GM18526 (cell line): ENCODE measurements around the gene LRRFIP1.

Experiments
- POLR2A ChIP-seq: IDR thresholded peaks from 3 replicates; pipeline ENCODE4 v1.6.1; 2011; ENCODE audit not compliant: insufficient read length; ENCODE audit errors: extremely low read depth

The LRRFIP1 gene

GRCh38 chr2:237723023-237723422, 95.6 kb downstream of the LRRFIP1 start:
- no peak for TF ChIP-seq POLR2A

DNA sequence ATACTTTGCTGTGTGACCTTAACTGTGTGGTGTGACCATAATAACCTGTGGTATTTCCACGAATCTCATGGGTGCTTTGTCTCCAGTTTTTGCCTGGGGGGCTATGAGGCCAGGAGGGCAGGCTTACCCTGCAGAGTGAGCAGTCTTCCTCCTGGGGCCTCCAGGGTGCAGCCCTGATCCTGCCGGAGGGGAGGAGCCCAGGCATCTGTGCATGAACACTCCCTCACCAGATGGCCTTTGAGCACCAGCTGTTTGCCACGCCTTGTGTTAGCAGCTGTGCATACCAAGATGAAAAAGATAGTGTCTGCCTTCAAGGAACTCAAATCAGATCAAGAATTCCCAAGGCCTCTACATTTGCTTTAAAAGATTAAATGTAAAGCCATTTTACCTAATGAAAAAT, 96.2 kb downstream of the LRRFIP1 start:
- TF ChIP-seq POLR2A = no peak

DNA sequence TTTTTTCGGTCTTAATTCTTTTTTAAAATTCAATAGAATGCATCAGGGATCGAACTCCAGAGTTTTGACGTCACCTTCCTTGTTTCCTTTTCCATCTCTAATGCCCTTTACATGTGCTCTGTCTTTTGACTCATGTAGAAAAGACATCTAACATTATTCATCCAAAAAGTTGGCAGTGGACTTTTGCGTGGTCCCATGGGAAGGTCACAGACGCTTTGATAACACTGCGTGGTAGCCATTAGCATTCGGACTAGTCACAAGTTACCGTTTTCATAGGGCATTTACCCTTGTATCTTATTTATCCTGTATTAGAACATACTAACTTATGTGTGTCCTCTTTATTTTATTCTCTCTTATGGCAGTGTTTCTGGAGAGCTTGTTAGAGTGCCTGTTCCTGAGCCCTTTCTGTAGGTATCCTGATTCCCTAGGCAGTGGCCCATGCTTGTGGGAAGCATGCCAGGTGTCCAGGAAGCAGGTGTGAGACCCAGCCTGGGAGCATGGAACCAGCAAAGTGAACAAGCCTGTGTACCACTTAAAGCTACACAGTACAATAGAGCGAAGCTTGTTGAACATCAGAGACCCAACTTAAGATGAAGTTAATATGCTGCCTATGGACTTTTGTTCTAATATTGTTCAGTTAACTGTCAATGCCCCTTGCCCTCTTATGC, 97.6 kb downstream of the LRRFIP1 start:
- TF ChIP-seq POLR2A = no peak

DNA sequence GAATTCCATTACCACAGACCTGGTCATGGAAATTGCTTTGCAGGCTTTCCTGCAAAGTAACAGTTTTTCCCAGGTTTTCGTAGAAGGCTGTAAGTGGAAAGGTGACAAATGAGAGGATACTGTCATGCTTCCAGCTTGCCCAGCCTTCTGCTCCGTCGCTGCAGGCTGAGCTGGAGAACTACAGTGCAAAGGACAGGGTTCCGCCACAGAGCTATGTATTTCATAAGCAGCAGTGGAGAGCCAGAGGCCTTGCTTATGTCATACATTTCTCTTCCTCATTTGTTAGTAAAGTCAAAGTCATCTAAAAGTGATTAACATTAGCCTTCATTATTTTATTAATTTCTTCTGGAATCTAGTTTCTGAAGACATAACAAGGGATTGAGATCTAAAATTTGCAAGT, 98.3 kb downstream of the LRRFIP1 start:
- no peak for TF ChIP-seq POLR2A

DNA sequence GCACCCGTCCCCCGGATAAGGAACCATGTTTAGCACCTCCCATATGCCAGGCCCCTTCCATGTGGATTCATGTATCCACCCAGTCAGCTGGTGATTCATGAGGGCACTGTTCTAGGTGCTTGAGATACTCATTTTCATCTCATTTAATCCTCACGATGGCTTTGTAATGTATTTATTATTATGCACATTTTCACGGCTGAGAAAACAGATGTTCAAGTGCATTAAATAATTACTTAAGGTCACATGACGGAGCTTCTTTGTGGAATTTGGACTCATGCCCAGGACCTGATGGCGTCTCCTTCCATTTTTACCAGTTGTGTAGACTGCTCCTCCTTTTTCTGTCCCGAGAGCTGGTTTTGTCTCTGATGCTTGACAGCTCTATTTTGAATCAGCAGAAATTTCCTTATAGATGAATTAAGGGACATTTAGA, 99.0 kb downstream of the LRRFIP1 start:
- no peak for TF ChIP-seq POLR2A

DNA sequence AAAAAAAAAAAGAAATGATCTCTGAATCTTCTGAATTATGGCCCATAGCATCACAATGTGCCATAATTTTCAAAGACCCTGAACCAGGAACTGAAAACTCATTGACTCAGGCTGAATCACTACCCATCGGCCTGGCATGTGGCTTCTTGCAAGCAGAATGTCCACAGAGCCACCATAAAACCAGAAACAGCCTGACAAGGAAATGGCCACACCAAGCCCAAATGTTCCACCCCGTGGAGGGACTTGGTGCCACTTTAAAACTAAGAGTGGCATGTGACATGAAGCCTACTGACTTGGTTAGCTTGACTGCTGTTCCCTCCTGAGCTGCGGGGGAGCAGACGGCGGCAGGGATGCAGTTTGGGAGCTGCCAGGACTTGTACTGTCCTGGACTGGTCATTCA, 100.0 kb downstream of the LRRFIP1 start:
- no peak for TF ChIP-seq POLR2A

DNA sequence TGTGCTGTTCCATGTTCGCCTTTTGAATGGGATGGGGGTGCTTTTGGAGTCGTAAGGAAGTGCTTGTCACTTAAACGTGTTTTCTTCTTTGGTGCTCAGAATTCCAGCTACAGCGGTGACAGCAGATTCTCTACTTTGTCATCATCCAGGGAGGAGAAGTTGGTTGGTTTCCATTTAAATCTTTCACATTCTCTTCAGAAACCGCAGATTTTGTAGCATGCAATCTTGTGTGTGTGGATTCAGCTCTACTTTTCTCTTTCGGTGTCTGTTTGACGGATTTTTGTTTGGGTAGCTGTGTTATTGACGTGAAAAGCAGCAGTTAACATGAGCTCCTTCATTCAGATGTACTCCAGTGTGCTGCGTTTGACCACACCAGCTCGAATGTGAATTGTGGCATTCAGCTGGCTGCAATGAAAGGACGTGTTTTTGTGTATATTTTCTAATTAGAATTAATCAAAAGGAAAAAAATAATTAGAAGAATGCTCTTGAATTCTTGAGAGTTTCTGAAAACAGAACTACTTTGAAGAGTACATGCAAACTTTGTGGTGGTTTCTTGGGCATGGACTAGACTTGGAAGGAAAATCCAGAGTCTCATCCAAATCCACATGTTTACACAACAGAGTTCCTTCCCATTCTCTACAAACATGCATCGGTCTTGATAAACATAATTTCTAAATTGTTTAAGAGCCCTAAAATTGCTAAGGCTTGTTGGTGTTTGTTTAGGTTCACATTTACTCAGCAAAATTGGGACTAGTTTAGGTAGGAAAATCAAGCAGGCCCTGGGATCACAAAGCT, 102.5 kb downstream of the LRRFIP1 start:
- no peak for TF ChIP-seq POLR2A

GRCh38 chr2:237731663-237732062, 104.3 kb downstream of the LRRFIP1 start:
- TF ChIP-seq POLR2A = no peak

DNA sequence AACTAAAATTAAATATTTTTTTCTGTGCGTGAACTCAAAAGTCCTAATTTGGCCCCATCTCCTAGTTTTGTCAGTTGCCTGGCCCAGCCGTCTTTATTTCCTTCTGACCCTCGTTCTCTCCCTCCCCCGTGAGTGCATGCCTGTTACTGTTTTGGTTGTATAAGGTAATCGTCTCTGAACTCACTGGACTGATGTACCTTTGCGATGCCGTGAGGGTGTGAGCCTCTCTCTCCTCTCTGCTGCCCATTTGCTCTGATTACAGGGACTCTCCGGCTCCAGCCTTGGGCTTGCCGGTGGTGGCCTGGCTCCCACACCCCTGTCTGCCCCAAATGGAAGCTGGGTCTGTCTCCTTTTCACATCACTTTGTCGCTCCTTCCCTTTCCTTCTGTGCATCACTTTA, 104.7 kb downstream of the LRRFIP1 start:
- no peak for TF ChIP-seq POLR2A

- no peak for TF ChIP-seq POLR2A
Measured at GRCh38 chr2:237732790-237733381, 105.5 kb downstream of the LRRFIP1 start.

- TF ChIP-seq POLR2A = no peak
Measured at GRCh38 chr2:237733677-237734300, 106.4 kb downstream of the LRRFIP1 start.

GRCh38 chr2:237734905-237735623, 107.7 kb downstream of the LRRFIP1 start:
- TF ChIP-seq POLR2A = no peak

DNA sequence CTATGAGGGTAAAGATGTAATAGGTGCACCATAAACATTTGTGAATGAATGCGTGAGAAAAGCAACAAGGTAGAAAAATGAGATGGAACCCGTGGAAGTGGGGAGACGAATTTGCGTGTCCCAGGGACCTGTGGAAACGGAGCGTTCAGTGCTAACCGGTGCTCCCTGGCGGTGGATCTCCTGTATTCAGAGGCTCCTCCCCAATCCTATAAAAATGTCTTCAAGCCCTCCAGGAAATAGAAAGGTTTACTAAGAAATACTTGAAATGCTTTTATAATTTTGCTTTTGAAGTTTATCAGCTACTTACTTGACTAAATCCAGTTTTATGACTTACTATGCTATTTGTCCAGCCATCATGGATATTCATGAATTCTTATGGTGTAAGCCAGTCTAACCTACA, 108.4 kb downstream of the LRRFIP1 start:
- TF ChIP-seq POLR2A = no peak

DNA sequence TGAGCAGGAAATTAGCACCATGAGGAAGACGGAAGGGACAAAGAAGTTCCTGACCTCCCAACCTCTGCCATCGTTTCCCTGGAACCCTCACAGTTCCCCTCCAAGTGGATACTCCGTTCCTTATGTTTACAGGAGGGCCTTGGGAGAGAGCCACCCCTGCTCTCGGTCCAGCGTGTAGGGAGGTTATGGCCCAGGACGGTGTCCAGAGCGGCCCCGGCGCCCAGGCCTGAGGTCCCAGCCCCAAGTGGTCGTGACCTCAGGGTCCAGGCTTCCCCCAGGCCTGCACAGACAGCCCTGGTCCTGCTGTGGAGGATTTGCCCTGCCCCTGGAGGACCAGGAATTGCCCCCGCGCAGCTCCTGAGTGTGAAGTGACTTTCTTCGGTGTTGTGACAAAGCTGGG, 109.4 kb downstream of the LRRFIP1 start:
- no peak for TF ChIP-seq POLR2A

DNA sequence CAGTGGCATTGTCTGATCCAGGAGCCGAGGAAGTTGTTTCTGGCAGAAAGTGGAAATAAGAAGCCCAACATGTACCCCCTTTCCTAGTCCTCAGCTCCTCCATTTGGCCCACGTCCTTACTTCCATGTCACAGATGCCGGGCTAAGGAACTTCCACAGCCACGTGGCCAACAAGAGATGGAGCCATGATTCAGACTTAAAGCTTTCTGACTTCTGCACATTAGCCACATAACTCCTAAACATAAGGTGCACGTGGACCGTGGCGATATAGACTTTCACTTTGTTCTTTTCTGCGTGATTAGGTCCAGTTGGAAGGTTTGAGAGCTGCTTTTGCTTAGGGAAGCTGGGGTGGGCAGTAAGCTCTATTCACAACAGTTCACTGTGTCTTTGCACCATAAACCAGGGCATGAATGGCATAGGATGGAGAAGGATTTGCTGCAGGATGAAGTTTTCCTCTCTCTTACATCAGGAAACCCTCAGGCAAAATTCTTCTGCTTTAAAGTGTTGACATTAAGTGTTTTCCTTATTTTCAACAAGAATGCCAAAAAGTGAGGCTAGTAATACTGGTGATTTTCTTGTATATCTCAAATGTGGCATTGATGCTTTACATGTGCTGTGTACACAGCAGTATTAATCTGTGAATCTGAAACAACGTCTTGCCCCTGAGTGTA, 109.9 kb downstream of the LRRFIP1 start:
- TF ChIP-seq POLR2A = no peak

- no peak for TF ChIP-seq POLR2A
Measured at GRCh38 chr2:237738255-237738654, 110.9 kb downstream of the LRRFIP1 start.
